Thymus (tissue), 11 donors: ENCODE results near the gene IPO4. TPM values are rescaled to one million over a fixed set of nuclear protein-coding genes. Genes with fewer than 3 reads are reported as not detected.
A peak's percentile ranks its signal among the peaks of the same experiment; 100 is the strongest.

Experiments used
- DNase-seq, 9 donors: peaks; one replicate each; pipeline ENCODE4 v3.0.0-alpha.2; 2013; ENCODE audit warnings: low spot score in 9 of 9, low read depth in 6 of 9, missing footprints in 1 of 9
- H3K27ac ChIP-seq, 2 donors: one replicate each; pipeline ENCODE4 v1.5.1; 2013; ENCODE audit warnings: control low read depth in 1 of 2, low read depth in 1 of 2, low read length in 1 of 2, mild to moderate bottlenecking in 1 of 2, moderate library complexity in 1 of 2
- H3K27me3 ChIP-seq, 2 donors: one replicate each; pipeline ENCODE4 v1.5.1; 2013; ENCODE audit warnings: low read length in 1 of 2; ENCODE audit not compliant: control insufficient read depth in 2 of 2, insufficient read depth in 1 of 2
- H3K36me3 ChIP-seq, 2 donors: one replicate each; pipeline ENCODE4 v1.5.1; 2013; ENCODE audit warnings: low read length in 1 of 2, mild to moderate bottlenecking in 1 of 2, moderate library complexity in 1 of 2; ENCODE audit not compliant: control insufficient read depth in 2 of 2, insufficient read depth in 2 of 2
- H3K4me1 ChIP-seq, 2 donors: one replicate each; pipeline ENCODE4 v1.5.1; 2013; ENCODE audit warnings: low read length in 2 of 2; ENCODE audit not compliant: control insufficient read depth in 2 of 2, insufficient read depth in 2 of 2
- H3K4me3 ChIP-seq, 2 donors: one replicate each; pipeline ENCODE4 v1.5.1; 2013; ENCODE audit warnings: low read length in 2 of 2, control low read depth in 1 of 2, mild to moderate bottlenecking in 1 of 2
- H3K9me3 ChIP-seq, 2 donors: one replicate each; pipeline ENCODE4 v1.5.1; 2013; ENCODE audit warnings: low read length in 1 of 2, mild to moderate bottlenecking in 1 of 2; ENCODE audit not compliant: control insufficient read depth in 2 of 2, insufficient read depth in 1 of 2
- WGBS: extraction: QIAGEN DNeasy Blood & Tissue Kit; methylation state at CpG from one replicate; pipeline ENCODE4 v1.1.7; 2013; 5-methylcytosine and 5-hydroxymethylcytosine counted together
- polyA plus RNA-seq: library from polyadenylated mRNA; stranded (reverse); fragments of 200-250 nt; gene quantifications from one replicate; pipeline ENCODE4 v1.2.3, GENCODE V29; 2013
- total RNA-seq: library from RNA; stranded (reverse); fragments of 120-200 nt; gene quantifications from one replicate; pipeline ENCODE4 v1.2.4, GENCODE V29; 2013
- donor health status: healthy.

IPO4 gene
- total and polyA plus RNA-seq, 2 donors: 12.1 to 19.3 TPM

- peaks cover 10 to 24% of the 10 kb centered on the region in 2 donors for H3K4me1 ChIP-seq
- 97% methylated on average over 2 of the region's 2 CpGs for whole genome bisulfite sequencing
- no peak for DNase-seq
- no peak overlapping the region for H3K4me3 ChIP-seq
- H3K27ac ChIP-seq: peak overlapping the region in 1 of 2 donors; percentile 24
- H3K9me3 ChIP-seq: no peaks in the 10 kb centered on the region
- no peaks in the 10 kb centered on the region for H3K27me3 ChIP-seq
- peaks cover 42 to 58% of the 10 kb centered on the region in 2 donors for H3K36me3 ChIP-seq
These were observed 1.1 kb downstream of the IPO4 start for GRCh38 chr14:24187539-24187915.

- no peaks in the 10 kb centered on the region for H3K9me3 ChIP-seq
- H3K27ac ChIP-seq: no peak overlapping the region
- DNase-seq: no peak
- 96% methylated on average over 10 of the region's 10 CpGs for WGBS
- no peak overlapping the region for H3K4me3 ChIP-seq
- H3K4me1 ChIP-seq: peaks cover 10 to 24% of the 10 kb centered on the region in 2 donors
- peaks cover 42 to 58% of the 10 kb centered on the region in 2 donors for H3K36me3 ChIP-seq
- H3K27me3 ChIP-seq: no peaks in the 10 kb centered on the region
These were observed 1.6 kb downstream of the IPO4 start for GRCh38 chr14:24186831-24187538.

GRCh38 chr14:24185741-24186140 lies 2.9 kb downstream of the IPO4 start:
- no peaks in the 10 kb centered on the region for H3K9me3 ChIP-seq
- 97% methylated on average over 11 of the region's 11 CpGs for WGBS
- no peak overlapping the region for H3K27ac ChIP-seq
- H3K4me3 ChIP-seq: no peak overlapping the region
- H3K4me1 ChIP-seq: peaks cover 10 to 24% of the 10 kb centered on the region in 2 donors
- peaks cover 53 to 61% of the 10 kb centered on the region in 2 donors for H3K36me3 ChIP-seq
- H3K27me3 ChIP-seq: no peaks in the 10 kb centered on the region
- no peak for DNase-seq

- peaks cover 10 to 24% of the 10 kb centered on the region in 2 donors for H3K4me1 ChIP-seq
- H3K9me3 ChIP-seq: no peaks in the 10 kb centered on the region
- no peak overlapping the region for H3K27ac ChIP-seq
- H3K27me3 ChIP-seq: no peaks in the 10 kb centered on the region
- no peak overlapping the region for H3K4me3 ChIP-seq
- DNase-seq: no peak
- WGBS: 98% methylated on average over 7 of the region's 7 CpGs
- peaks cover 60 to 63% of the 10 kb centered on the region in 2 donors for H3K36me3 ChIP-seq
These were observed 3.6 kb downstream of the IPO4 start for GRCh38 chr14:24185026-24185425.

- H3K27me3 ChIP-seq: no peaks in the 10 kb centered on the region
- H3K4me1 ChIP-seq: peaks cover 10 to 22% of the 10 kb centered on the region in 2 donors
- H3K36me3 ChIP-seq: peaks cover 66 to 67% of the 10 kb centered on the region in 2 donors
- DNase-seq: no peak
- H3K27ac ChIP-seq: no peak overlapping the region
- 97% methylated on average over 19 of the region's 19 CpGs for WGBS
- no peaks in the 10 kb centered on the region for H3K9me3 ChIP-seq
- H3K4me3 ChIP-seq: no peak overlapping the region
These were observed 4.3 kb downstream of the IPO4 start for GRCh38 chr14:24184104-24184970.

- DNase-seq: no peak
- Histone ChIP-seq H3K4me3 (no peak overlapping the region), H3K27me3 (no peaks in the 10 kb centered on the region), H3K36me3 (peaks cover 79 to 80% of the 10 kb centered on the region in 2 donors), H3K9me3 (no peaks in the 10 kb centered on the region), H3K4me1 (peaks cover 6 to 11% of the 10 kb centered on the region in 2 donors), H3K27ac (no peak overlapping the region)
- 97% methylated on average over 15 of the region's 15 CpGs for WGBS
These were observed 5.6 kb downstream of the IPO4 start for GRCh38 chr14:24183014-24183481.

- H3K27me3 ChIP-seq: no peaks in the 10 kb centered on the region
- H3K27ac ChIP-seq: no peak overlapping the region
- no peaks in the 10 kb centered on the region for H3K9me3 ChIP-seq
- no peak overlapping the region for H3K4me3 ChIP-seq
- no peak for DNase-seq
- peaks cover 86 to 87% of the 10 kb centered on the region in 2 donors for H3K36me3 ChIP-seq
- 96% methylated on average over 14 of the region's 14 CpGs for WGBS
- H3K4me1 ChIP-seq: peaks cover under 1 to 3% of the 10 kb centered on the region in 2 donors
These were observed 6.3 kb downstream of the IPO4 start for GRCh38 chr14:24182110-24182882.

- H3K36me3 ChIP-seq: peaks cover 89 to 95% of the 10 kb centered on the region in 2 donors
These were observed 7.1 kb downstream of the IPO4 start for GRCh38 chr14:24181371-24182077.

More at GRCh38 chr14:24181371-24182077, 7.1 kb downstream of the IPO4 start:
- H3K4me1 ChIP-seq: no peaks in the 10 kb centered on the region
- H3K27me3 ChIP-seq: no peaks in the 10 kb centered on the region
- H3K9me3 ChIP-seq: no peaks in the 10 kb centered on the region
- no peak for DNase-seq
- 97% methylated on average over 19 of the region's 19 CpGs for WGBS
- no peak overlapping the region for H3K4me3 ChIP-seq
- no peak overlapping the region for H3K27ac ChIP-seq
